Mucosa of rectum (tissue), 2 donors: ENCODE results near the gene DNAJC1.

Source experiments
- H3K27ac ChIP-seq, 2 donors: one replicate each; pipeline ENCODE4 v1.7.0; 2013; ENCODE audit warnings: inconsistent platforms in 2 of 2, low read depth in 2 of 2, low read length in 2 of 2
- H3K27me3 ChIP-seq, 2 donors: one replicate each; pipeline ENCODE4 v1.7.0; 2013; ENCODE audit warnings: low read length in 2 of 2; ENCODE audit not compliant: control insufficient read depth in 2 of 2, insufficient read depth in 2 of 2
- H3K36me3 ChIP-seq, 2 donors: one replicate each; pipeline ENCODE4 v1.7.0; 2013; ENCODE audit warnings: low read length in 2 of 2; ENCODE audit not compliant: control insufficient read depth in 2 of 2, insufficient read depth in 2 of 2
- H3K4me1 ChIP-seq, 2 donors: one replicate each; pipeline ENCODE4 v1.7.0; 2013; ENCODE audit warnings: low read length in 2 of 2, mild to moderate bottlenecking in 1 of 2; ENCODE audit not compliant: control insufficient read depth in 2 of 2, insufficient read depth in 2 of 2
- H3K4me3 ChIP-seq, 2 donors: one replicate each; pipeline ENCODE4 v1.7.0; 2013; ENCODE audit warnings: low read length in 2 of 2
- H3K9ac ChIP-seq, 2 donors: one replicate each; pipeline ENCODE4 v1.7.0; 2013; ENCODE audit warnings: low read length in 2 of 2, low read depth in 1 of 2, mild to moderate bottlenecking in 1 of 2
- H3K9me3 ChIP-seq, 2 donors: one replicate each; pipeline ENCODE4 v1.7.0; 2013; ENCODE audit warnings: low read length in 2 of 2; ENCODE audit not compliant: control insufficient read depth in 2 of 2
- donor health status: healthy.
- donor health status: Normal muscosa, but diverticular disease.

Gene DNAJC1

DNA sequence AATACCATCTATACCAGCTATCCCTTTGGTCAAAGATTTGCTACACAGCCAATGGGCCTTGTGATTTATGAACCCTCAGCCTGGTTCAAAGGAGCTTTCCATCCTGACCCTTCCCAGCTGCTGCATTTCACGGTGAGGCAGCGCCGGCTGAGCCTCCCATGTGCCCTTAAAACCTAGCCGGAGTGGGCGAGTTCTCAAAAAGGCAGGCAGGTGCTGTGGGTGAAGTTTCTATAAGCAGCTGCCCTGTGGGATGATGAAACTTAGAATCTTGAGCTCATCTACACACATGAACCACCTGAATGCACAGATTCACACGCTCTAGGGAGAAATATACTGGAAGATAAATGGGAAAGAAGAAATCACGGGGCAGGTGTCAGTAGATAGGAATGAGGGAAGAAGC, 244.8 kb downstream of the DNAJC1 start:
- Histone ChIP-seq H3K4me3 (no peak overlapping the region), H3K4me1 (no peaks in the 10 kb centered on the region), H3K9ac (no peak overlapping the region), H3K27me3 (no peaks in the 10 kb centered on the region), H3K27ac (no peak overlapping the region), H3K9me3 (no peaks in the 10 kb centered on the region), H3K36me3 (peaks cover 5 to 7% of the 10 kb centered on the region in 2 donors)

DNA sequence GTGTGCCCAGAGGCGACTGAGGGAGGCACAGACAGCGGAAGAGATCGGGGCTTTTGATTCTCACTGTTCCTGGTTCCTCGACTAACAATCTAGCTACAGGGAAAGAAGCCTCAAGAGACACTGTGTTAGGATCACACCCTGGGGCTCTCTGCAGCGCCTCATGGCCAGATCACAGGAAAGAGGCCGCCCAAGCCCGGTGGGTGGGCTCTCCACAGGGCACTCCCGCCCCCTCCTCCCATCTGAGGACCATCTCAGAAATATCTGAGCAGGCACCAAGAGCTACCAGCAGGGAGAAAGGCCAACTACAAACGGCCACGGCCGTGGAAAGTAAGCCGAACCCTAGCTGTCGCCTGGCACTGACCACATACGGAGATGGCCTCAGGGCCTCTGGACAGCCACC, 245.3 kb downstream of the DNAJC1 start:
- Histone ChIP-seq H3K4me3 (no peak overlapping the region), H3K4me1 (no peaks in the 10 kb centered on the region), H3K27me3 (no peaks in the 10 kb centered on the region), H3K9ac (no peak overlapping the region), H3K9me3 (no peaks in the 10 kb centered on the region), H3K27ac (no peak overlapping the region), H3K36me3 (peaks cover 5 to 7% of the 10 kb centered on the region in 2 donors)

DNA sequence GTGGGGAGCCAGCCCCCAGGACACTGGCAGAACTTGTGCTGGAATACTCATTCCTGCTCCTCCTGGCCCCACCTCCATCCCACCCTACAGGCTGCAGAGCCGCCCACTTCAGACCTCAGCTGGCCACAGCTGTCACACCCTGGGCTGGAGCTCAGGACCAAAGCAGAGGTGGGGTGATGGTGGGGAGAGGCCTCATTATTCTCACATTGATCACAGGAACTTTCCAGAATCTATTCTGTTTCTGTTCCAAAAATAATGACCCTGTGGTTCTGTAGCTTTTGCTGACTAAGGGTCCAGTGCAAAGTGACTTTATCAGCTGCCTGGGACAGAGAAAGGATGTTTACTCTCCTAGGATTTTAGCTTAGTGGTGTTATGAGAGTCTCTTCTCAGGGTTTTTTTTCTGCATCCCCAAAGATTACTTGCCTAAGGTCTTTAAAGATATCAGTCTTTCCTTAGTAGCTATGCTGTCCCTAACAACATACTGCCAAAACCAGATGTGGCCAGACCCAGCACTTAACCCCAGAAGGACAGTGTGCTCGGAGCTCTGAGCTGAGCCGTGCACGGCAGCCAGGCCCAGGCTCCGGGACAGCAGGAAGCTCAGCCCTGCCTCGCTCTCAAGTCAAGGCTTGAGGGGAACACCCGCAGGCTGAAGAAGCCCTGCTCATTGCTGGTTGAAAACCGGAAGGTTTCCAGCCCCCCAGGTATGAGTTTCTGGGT, 246.2 kb downstream of the DNAJC1 start:
- H3K9ac ChIP-seq: no peak overlapping the region
- no peak overlapping the region for H3K4me3 ChIP-seq
- peaks cover 5 to 7% of the 10 kb centered on the region in 2 donors for H3K36me3 ChIP-seq
- no peaks in the 10 kb centered on the region for H3K4me1 ChIP-seq
- H3K27ac ChIP-seq: no peak overlapping the region
- no peaks in the 10 kb centered on the region for H3K27me3 ChIP-seq
- no peaks in the 10 kb centered on the region for H3K9me3 ChIP-seq

DNA sequence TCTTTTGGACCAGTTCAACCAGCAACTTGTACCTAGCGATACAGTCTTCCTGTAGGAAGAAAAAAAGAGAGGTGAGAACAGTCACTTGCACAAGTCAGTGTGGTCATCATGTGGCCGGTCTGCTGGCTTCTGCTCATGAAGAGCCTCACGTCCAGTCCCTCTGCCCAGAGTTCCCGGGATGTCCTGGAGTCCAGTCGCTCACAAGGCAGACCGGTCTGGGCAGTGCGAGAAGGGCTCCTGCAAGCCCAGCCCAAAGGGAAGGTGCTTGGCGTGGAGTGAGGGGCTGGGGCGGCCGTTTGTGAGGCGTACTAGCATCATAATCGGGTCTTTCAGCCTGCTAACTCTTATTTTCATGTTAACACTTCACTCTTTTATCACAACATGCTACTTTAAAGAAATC, 246.8 kb downstream of the DNAJC1 start:
- Histone ChIP-seq H3K27ac (no peak overlapping the region), H3K27me3 (no peaks in the 10 kb centered on the region), H3K4me3 (no peak overlapping the region), H3K36me3 (peaks cover 5 to 7% of the 10 kb centered on the region in 2 donors), H3K9ac (no peak overlapping the region), H3K4me1 (no peaks in the 10 kb centered on the region), H3K9me3 (no peaks in the 10 kb centered on the region)

DNA sequence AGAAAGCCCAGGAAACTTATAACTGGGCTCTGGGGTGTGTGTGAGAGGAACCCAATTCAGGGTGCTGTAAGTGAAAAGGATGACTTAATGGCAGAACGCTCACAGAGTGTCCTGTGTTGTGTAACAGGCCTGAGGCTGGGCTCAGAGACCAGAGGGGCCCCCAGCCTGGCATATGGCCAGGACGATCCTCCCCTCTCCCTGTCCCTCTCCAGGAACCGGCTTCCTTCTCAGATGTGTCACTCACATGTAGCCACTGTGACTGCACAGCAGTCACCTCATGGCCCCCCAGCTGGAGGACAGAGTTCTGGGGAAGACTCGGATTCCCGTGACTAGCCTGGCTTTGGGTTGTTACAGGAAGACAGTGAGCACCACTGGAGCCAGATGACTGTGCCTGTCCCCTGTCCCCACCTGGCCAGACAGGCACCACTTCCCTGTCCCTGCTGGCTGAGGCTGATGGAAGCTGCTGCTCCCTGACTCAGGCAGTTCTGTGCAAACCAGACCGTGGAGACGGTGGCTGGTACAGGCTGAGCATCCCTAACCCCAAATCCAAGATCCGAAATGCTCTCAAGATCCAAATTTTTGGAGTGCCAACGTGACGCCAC, 249.0 kb downstream of the DNAJC1 start:
- Histone ChIP-seq H3K36me3 (peaks cover 5 to 7% of the 10 kb centered on the region in 2 donors), H3K27me3 (no peaks in the 10 kb centered on the region), H3K4me3 (no peak overlapping the region), H3K9me3 (no peaks in the 10 kb centered on the region), H3K27ac (no peak overlapping the region), H3K9ac (no peak overlapping the region), H3K4me1 (peaks cover 0 to 6% of the 10 kb centered on the region in 2 donors)

DNA sequence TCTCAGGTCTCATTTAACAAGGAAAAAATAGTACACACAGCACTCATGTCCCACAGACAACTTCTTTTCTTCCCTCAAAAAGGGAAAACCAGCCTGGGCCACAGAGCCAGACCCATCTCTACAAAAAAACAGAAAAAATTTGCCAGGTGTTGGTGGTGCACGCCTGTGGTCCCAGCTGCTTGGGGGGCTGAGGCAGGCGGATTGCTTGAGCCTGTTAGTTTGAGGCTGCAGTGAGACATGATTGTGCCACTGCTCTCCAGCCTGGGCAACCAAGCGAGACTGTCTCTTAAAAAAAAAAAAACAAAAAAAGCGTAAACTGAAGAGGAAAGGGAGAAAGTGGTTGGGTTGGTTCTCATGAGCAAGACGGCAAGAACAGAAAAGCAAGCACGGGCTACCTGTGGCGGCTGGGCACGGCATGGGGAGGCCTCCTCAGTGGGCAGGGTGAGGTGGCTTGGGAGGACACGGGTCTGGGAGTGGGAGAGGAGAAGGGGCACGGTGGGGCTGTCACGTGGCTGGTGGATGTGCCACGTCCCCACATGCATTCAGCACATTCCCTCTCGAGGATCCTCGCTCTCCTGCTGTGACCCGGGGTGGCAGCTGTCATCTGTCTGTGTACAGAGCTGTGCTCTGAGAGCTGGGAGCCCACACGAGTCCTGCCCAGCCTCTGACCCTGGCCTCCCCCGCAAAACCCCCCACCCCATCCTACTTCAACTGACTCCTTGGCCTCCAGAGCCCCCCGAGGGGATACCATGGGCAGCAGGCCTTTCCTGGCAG, 249.8 kb downstream of the DNAJC1 start:
- H3K9ac ChIP-seq: no peak overlapping the region
- no peak overlapping the region for H3K4me3 ChIP-seq
- H3K9me3 ChIP-seq: no peaks in the 10 kb centered on the region
- H3K4me1 ChIP-seq: peaks cover 0 to 6% of the 10 kb centered on the region in 2 donors
- H3K27ac ChIP-seq: no peak overlapping the region
- peaks cover 5 to 6% of the 10 kb centered on the region in 2 donors for H3K36me3 ChIP-seq
- H3K27me3 ChIP-seq: no peaks in the 10 kb centered on the region

DNA sequence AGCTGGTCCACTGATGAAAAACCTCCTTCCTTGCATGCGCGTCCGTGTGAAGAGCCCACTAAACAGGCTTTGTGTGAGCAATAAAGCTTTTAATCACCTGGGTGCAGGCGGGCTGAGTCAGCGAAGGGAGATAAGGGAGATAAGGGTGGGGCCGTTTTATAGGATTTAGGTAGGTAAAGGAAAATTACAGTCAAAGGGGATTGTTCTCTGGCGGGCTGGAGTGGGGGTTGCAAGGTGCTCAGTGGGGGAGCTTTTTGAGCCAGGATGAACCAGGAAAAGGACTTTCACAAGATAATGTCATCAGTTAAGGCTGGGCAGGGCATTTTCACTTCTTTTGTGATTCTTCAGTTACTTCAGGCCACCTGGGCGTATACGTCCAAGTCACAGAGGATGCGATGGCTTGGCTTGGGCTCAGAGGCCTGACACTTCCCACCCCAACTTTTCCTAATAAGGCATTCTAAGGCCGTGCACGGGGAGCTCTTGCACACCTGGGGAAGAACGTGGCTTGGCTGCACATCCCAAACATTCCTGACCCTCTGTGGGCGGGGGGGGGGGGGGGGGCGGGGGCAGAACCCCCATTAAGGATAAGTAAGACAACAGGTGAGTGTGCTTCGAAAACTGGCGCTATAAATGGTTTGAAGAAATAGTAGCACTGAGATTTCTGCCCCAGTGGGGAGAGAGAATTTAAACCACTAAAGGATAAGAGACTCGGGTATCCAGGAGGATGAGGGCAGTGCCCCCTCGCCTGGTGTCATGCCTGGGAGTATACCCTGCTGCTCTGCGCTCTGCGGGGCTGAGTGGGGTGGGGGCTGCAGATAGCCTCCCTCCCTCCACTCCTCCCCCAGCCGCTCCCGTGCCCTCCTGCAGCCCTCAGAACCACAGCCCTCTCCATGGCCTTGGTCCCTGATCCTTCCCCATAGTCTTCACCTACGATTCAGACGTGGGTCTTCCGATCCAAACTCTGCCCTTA, 251.9 kb downstream of the DNAJC1 start:
- H3K36me3 ChIP-seq: no peaks in the 10 kb centered on the region
- no peaks in the 10 kb centered on the region for H3K27me3 ChIP-seq
- H3K9me3 ChIP-seq: no peaks in the 10 kb centered on the region
- no peak overlapping the region for H3K27ac ChIP-seq
- no peak overlapping the region for H3K9ac ChIP-seq
- H3K4me1 ChIP-seq: peaks cover 0 to 6% of the 10 kb centered on the region in 2 donors
- H3K4me3 ChIP-seq: no peak overlapping the region

DNA sequence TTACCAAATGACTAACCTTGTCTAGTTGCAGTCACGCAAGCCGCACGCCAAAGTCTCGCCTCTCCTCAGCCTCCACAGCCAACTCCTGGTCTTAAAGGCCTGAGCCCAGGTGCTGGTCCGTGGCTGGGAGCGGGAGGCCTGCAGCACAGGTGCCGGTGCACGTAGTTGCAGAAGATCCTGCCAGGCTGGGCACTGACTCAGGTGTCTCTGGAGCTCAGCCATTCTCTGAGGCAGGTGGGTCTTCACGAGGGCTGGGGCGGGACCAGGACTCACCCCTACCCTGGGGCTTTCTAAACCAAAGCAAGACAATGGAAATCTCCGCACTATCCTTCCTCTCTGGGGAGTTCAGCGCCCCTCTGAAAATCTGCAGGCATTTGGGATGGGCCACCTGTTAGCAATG, 253.1 kb downstream of the DNAJC1 start:
- H3K9ac ChIP-seq: no peak overlapping the region
- no peak overlapping the region for H3K27ac ChIP-seq
- H3K36me3 ChIP-seq: no peaks in the 10 kb centered on the region
- no peak overlapping the region for H3K4me3 ChIP-seq
- no peaks in the 10 kb centered on the region for H3K27me3 ChIP-seq
- peaks cover 0 to 6% of the 10 kb centered on the region in 2 donors for H3K4me1 ChIP-seq
- no peaks in the 10 kb centered on the region for H3K9me3 ChIP-seq

DNA sequence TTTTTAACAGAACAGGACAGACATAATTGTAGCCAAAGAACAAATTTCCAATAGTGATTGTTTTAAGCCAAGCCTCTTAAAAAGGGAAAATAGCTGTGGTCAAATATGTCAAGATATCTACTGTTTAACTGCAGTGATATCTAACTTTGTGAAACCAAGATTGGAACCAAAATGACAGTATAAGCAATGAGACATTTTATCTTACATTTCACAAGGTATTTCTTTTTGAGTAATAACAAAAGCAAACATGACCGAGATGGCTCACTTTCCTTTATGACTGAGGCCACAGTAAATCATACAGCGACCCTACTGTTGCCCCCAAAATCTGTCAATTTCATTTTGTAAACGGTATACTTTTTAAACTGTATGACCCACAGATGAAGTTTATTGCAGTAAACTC, 253.7 kb downstream of the DNAJC1 start:
- Histone ChIP-seq H3K27me3 (no peaks in the 10 kb centered on the region), H3K27ac (no peak overlapping the region), H3K9me3 (no peaks in the 10 kb centered on the region), H3K36me3 (peaks cover under 1% of the 10 kb centered on the region in 2 donors), H3K4me1 (peaks cover 0 to 6% of the 10 kb centered on the region in 2 donors), H3K9ac (no peak overlapping the region), H3K4me3 (no peak overlapping the region)
